Neutrophil (primary cell): Measurements from ENCODE around the gene TLDC2.
"Not testable (repeated sequence)": the region's sequence is repeated elsewhere in the genome, so short reads cannot be mapped to it uniquely, and the experiment has no call there.

Experiments
- H3K27ac ChIP-seq: fragments of 200-600 bp; sonication (generic); 2 replicates; pipeline ENCODE4 v1.5.1; 2016; ENCODE audit warnings: mild to moderate bottlenecking, moderate library complexity
- H3K27me3 ChIP-seq: fragments of 200-600 bp; sonication (generic); 2 replicates; pipeline ENCODE4 v1.6.0; 2016; ENCODE audit warnings: mild to moderate bottlenecking
- H3K36me3 ChIP-seq: fragments of 200-600 bp; sonication (generic); 2 replicates; pipeline ENCODE4 v1.5.1; 2017
- H3K4me1 ChIP-seq, 2 experiments: fragments of 200-600 bp in 1 of 2; sonication (generic) in 1 of 2; 1 replicate in 1 of 2; 2 replicates in 1 of 2; pipeline versions ENCODE4 v1.5.1 to v1.6.1; 2013 to 2016; ENCODE audit warnings: low read depth in 1 of 2, low read length in 1 of 2, mild to moderate bottlenecking in 1 of 2, moderate library complexity in 1 of 2; ENCODE audit not compliant: control insufficient read depth in 1 of 2, insufficient read depth in 1 of 2
- H3K4me3 ChIP-seq, 2 experiments: fragments of 200-600 bp in 1 of 2; sonication (generic) in 1 of 2; 1 replicate in 1 of 2; 2 replicates in 1 of 2; pipeline ENCODE4 v1.5.1; 2013 to 2016; ENCODE audit warnings: low read depth in 1 of 2, low read length in 1 of 2, mild to moderate bottlenecking in 1 of 2, moderate library complexity in 1 of 2
- H3K9me3 ChIP-seq: fragments of 200-600 bp; sonication (generic); 2 replicates; pipeline ENCODE4 v1.5.1; 2016
- TF ChIP-seq, protein P1 (sequence below): fragments of 200-600 bp; sonication (generic); IDR thresholded peaks from 2 replicates; pipeline ENCODE4 v1.5.1; 2016; ENCODE audit warnings: antibody characterized with exemption

TLDC2 gene

DNA sequence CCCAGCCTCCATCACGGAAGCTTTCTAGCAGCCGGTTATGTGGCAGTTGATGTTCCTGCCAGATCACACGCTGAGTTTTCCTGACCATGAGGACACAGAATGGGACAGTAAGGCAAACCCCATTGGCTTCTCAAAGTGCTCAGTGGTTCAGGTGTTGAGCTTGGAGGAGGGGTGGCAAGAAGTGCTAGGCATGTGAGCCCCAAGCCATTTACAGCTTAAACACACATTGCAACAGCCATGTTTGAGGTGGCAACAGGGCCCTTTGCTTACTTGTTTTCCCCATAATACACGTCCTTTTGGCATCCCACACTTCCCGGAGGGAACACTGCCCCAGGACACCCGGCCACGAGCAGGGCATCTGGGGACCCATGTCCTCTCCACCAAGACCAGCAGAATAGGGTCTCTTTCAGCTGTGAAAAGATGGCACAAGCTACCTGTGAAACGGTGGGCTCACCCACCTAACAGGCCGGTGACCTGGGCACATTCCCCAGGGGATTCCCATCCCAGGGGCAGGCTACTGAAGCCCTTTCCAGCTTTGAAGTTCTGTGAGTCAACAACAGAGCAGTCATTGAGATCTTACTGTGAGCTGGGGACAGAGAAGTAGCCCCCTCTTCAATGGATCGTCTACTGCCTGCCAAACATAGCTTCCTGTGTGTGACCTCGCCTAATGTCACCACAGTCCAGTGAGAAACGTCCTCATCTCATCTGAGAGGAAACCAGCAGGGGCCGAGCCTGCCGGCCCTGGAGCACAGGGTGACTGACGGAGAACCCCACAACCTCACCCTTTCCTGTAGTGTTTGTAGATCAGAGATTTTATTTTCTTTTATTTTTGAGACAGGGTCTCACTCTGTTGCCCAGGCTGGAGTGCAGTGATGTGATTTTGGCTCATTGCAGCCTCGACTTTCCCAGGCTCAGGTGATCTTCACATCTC lies 4.0 kb upstream of the TLDC2 start:
- Histone ChIP-seq H3K27me3 (no peaks in the 10 kb centered on the region), H3K27ac (no peak overlapping the region), H3K9me3 (no peaks in the 10 kb centered on the region), H3K4me1 (peaks cover 0 to 3% of the 10 kb centered on the region in 2 experiments), H3K36me3 (no peaks in the 10 kb centered on the region), H3K4me3 (no peak overlapping the region)
- TF ChIP-seq, protein P1, sequence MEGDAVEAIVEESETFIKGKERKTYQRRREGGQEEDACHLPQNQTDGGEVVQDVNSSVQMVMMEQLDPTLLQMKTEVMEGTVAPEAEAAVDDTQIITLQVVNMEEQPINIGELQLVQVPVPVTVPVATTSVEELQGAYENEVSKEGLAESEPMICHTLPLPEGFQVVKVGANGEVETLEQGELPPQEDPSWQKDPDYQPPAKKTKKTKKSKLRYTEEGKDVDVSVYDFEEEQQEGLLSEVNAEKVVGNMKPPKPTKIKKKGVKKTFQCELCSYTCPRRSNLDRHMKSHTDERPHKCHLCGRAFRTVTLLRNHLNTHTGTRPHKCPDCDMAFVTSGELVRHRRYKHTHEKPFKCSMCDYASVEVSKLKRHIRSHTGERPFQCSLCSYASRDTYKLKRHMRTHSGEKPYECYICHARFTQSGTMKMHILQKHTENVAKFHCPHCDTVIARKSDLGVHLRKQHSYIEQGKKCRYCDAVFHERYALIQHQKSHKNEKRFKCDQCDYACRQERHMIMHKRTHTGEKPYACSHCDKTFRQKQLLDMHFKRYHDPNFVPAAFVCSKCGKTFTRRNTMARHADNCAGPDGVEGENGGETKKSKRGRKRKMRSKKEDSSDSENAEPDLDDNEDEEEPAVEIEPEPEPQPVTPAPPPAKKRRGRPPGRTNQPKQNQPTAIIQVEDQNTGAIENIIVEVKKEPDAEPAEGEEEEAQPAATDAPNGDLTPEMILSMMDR = no peak

DNA sequence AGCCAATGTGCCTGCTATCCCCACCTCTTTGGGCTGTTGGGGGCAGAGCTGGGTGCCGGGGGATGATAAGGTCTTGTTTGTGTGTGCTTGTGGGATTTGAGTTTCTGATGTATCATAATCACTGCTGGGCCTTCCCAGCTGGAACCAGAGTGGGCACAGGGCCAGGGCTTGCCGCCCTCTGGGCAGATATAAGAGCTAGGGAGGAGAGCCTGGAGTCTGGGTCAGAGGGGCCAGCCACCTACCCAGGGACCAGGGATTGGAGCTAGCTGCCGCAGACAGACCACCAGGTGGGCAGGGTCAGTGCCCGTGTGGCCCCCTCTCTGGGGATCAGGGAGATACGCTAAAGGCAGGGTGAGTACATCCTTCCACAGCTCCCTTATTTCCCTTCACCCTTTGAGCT lies 3.1 kb upstream of the TLDC2 start:
- Histone ChIP-seq H3K9me3 (no peaks in the 10 kb centered on the region), H3K4me3 (no peak overlapping the region), H3K27ac (no peak overlapping the region), H3K36me3 (no peaks in the 10 kb centered on the region), H3K27me3 (no peaks in the 10 kb centered on the region), H3K4me1 (peaks cover 0 to 3% of the 10 kb centered on the region in 2 experiments)
- TF ChIP-seq, protein P1 = no peak

DNA sequence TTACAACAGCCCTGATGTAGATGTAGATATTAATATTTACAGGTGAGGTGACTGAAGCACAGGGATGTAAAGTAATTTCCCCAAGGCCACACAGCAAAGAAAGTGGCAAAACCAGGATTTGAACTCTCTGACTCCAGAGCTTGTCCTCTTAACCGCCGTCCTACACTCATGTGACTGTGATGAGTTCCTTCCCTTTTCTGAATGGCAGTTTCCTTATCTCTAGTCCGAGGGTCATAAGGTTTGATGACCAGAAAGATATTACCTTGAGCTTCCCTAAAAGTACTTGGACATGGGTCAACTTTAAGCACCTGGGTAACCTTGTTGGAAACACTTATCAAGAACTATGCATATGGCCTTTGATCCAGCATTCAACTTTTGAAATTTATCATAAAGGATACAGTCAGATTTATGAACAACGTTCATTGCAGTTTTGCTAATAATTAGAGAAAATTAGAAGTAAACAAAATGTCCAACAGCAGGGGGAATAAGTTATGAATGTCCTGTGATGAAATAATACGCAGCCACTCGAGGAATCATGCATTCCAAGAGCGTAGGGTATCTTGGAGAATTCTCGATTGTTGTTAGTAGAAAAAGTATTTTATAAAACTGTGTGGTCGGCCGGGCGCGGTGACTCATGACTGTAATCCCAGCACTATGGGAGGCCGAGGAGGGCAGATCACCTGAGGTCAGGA lies 2.3 kb upstream of the TLDC2 start:
- no peaks in the 10 kb centered on the region for H3K9me3 ChIP-seq
- H3K4me1 ChIP-seq = peaks cover 0 to 3% of the 10 kb centered on the region in 2 experiments
- H3K27ac ChIP-seq = no peak overlapping the region
- H3K27me3 ChIP-seq = no peaks in the 10 kb centered on the region
- TF ChIP-seq, protein P1 = no peak
- no peak overlapping the region for H3K4me3 ChIP-seq
- H3K36me3 ChIP-seq = no peaks in the 10 kb centered on the region

DNA sequence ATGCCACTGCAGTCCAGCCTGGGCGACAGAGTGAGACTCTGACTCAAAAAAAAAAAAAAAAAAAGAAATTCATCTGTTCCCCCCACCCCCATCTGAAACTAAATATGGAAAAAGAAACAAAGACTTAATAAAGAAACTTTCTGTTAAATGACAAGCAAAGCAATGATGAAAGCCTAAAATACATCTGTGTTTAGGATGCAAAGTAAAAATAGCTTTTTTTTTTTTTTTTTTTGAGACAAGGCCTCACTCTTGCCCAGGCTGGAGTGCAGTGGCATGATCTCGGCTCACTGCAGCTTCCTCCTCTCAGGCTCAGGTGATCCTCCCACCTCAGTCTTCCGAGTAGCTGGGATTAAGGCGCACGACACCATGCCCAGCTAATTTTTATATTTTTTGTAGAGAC lies 845 bp upstream of the TLDC2 start:
- not testable (repeated sequence) for H3K9me3 ChIP-seq, H3K36me3 ChIP-seq, H3K4me1 ChIP-seq

DNA sequence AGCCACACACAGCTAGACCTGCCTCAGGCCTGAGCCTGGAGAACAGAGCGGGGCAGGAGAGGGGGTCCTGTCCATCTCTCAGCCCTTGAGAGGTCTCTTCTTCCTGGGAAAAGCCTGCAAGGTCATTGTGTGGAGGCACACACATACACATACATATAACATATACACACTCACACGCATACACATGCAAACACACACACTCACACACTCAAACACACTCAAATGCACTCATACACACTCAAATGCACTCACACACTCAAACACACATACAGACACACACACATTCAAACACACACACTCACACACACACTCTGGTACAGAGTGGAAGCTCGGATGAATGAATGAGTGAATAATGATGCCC lies 515 bp downstream of the TLDC2 start:
- TF ChIP-seq, protein P1 = no peak
- Histone ChIP-seq H3K4me3 (no peak overlapping the region), H3K9me3 (no peaks in the 10 kb centered on the region), H3K4me1 (peaks cover 0 to 3% of the 10 kb centered on the region in 2 experiments), H3K27me3 (no peaks in the 10 kb centered on the region), H3K27ac (no peak overlapping the region), H3K36me3 (no peaks in the 10 kb centered on the region)

More for the DNA sequence above, 845 bp upstream of the TLDC2 start:
- H3K27ac ChIP-seq, H3K4me3 ChIP-seq, H3K27me3 ChIP-seq: not testable (repeated sequence)

DNA sequence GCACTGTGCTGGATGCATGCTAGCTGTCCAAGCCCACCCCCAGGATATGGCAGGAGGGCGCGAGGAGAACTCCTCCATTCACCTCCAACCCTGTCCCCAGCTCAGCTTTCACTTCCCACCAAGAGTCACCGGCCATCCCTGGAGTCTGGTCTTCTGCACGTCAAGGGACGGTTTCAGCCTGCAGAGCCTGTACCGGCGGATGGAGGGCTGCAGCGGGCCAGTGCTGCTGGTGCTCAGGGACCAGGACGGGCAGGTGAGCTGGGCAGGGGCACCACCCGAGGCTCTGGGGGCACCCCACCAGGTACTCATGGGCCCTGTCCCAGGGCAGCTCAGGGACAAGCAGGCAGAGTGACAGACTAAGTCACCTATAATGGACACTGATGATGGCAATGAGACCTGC lies 3.0 kb downstream of the TLDC2 start:
- TF ChIP-seq, protein P1 = no peak
- no peak overlapping the region for H3K4me3 ChIP-seq
- H3K27me3 ChIP-seq = no peaks in the 10 kb centered on the region
- no peak overlapping the region for H3K27ac ChIP-seq
- H3K36me3 ChIP-seq = no peaks in the 10 kb centered on the region
- H3K9me3 ChIP-seq = no peaks in the 10 kb centered on the region
- no peaks in the 10 kb centered on the region for H3K4me1 ChIP-seq
